C4-2B (cell line): ENCODE data around the gene TPT1.
"Not testable (repeated sequence)": the region's sequence is repeated elsewhere in the genome, so short reads cannot be mapped to it uniquely, and the experiment has no call there.

ENCODE experiments used
- H3K27ac ChIP-seq: fragments of 450-650 bp; 2 replicates; pipeline ENCODE4 v1.5.1; 2017
- ZFX ChIP-seq: fragments of 450-650 bp; IDR thresholded peaks from 2 replicates; pipeline ENCODE4 v1.6.1; 2017
- TF ChIP-seq, protein P1 (sequence below): fragments of 450-650 bp; conservative IDR thresholded peaks from 2 replicates; pipeline ENCODE4 v1.5.1; 2017; ENCODE audit warnings: mild to moderate bottlenecking

TPT1 gene

GRCh38 chr13:45381196-45381595, 40.2 kb upstream of the TPT1 start:
- TF ChIP-seq ZFX: no peak
- TF ChIP-seq, protein P1, sequence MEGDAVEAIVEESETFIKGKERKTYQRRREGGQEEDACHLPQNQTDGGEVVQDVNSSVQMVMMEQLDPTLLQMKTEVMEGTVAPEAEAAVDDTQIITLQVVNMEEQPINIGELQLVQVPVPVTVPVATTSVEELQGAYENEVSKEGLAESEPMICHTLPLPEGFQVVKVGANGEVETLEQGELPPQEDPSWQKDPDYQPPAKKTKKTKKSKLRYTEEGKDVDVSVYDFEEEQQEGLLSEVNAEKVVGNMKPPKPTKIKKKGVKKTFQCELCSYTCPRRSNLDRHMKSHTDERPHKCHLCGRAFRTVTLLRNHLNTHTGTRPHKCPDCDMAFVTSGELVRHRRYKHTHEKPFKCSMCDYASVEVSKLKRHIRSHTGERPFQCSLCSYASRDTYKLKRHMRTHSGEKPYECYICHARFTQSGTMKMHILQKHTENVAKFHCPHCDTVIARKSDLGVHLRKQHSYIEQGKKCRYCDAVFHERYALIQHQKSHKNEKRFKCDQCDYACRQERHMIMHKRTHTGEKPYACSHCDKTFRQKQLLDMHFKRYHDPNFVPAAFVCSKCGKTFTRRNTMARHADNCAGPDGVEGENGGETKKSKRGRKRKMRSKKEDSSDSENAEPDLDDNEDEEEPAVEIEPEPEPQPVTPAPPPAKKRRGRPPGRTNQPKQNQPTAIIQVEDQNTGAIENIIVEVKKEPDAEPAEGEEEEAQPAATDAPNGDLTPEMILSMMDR: no peak
- no peak overlapping the region for H3K27ac ChIP-seq

GRCh38 chr13:45380708-45381107, 39.7 kb upstream of the TPT1 start:
- H3K27ac ChIP-seq: not testable (repeated sequence)

GRCh38 chr13:45379516-45379915, 38.5 kb upstream of the TPT1 start:
- H3K27ac ChIP-seq: not testable (repeated sequence)

DNA sequence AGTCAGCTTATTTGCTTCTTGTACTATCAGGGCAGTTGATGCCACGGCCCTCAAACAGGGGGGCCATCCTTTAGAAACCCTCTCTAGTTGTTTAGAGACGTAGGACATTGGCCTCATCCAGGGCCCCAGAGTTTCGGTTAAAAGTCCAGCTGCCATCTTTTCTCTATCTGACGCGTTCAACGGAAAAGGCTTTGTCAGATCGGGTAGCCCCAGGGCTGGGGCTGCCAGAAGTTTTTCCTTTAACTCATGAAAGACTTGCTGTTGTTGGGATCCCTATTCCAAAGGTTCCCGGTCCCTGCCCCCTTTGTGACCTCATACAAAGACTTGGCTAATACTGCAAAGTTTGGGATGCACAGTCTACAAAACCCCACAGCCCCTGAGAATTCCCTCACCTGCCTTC, 37.8 kb upstream of the TPT1 start:
- H3K27ac ChIP-seq: not testable (repeated sequence)

DNA sequence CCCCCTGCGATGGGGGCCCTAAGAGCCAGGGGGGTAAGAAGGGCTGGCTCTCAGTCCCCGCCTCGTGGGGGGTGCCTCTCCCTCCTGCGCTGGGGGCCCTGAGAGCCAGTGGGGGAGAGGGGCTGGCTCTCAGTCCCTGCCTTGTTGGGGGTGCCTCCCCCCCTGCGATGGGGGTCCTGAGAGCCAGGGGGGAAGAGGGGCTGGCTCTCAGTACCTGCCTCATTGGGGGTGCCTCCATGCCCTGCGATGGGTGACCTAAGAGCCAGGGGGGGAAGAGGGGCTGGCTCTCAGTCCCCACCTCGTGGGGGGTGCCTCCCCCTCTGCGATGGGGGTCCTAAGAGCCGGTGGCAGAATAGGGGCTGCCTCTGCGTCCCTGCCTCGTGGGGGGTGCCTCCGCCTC, 36.3 kb upstream of the TPT1 start:
- H3K27ac ChIP-seq: not testable (repeated sequence)

DNA sequence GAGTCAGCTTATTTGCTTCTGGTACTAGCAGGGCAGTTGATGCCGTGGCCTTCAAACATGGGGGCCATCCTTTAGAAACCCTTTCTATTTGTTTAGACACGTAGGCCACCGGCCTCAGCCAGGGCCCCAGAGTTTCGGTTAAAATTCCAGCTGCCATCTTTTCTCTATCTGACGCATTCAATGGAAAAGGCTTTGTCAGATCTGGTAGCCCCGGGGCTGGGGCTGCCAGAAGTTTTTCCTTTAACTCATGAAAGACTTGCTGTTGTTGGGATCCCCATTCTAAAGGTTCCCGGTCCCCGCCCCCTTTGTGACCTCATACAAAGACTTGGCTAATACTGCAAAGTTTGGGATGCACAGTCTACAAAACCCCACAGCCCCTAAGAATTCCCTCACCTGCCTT, 35.7 kb upstream of the TPT1 start:
- H3K27ac ChIP-seq: not testable (repeated sequence)

DNA sequence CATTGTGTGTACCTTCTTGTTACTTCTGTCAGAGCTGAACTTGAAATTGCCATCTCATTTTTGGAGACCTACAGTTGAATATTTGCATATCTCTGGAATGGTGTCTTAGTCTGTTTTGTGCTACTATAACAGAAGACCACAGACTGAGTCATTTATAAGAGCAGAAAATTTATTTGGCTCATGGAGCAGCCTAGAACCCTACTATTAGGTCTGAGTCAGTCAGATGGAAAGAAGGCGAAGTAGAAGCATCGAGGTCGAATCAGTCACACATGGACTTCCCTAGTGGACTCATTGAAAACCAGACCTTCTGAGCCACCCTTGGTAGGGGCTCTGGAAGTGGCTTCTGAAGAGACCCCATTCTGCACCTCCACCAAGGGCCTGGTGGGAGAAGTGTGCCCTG, 33.9 kb upstream of the TPT1 start:
- TF ChIP-seq, protein P1: no peak
- TF ChIP-seq ZFX: no peak

GRCh38 chr13:45373162-45373547, 32.2 kb upstream of the TPT1 start:
- TF ChIP-seq, protein P1: no peak
- no peak overlapping the region for H3K27ac ChIP-seq

More for the DNA sequence above, 33.9 kb upstream of the TPT1 start:
- no peak overlapping the region for H3K27ac ChIP-seq

- TF ChIP-seq ZFX: no peak
- TF ChIP-seq, protein P1: no peak
- no peak overlapping the region for H3K27ac ChIP-seq
These were observed 31.5 kb upstream of the TPT1 start for GRCh38 chr13:45372189-45373161.

- H3K27ac ChIP-seq: no peak overlapping the region
- TF ChIP-seq, protein P1: peak; percentile 95
- TF ChIP-seq ZFX: no peak
These were observed 30.0 kb upstream of the TPT1 start for GRCh38 chr13:45370922-45371406.
